GM20000 (cell line): Measurements from ENCODE around the gene RPL19.

ENCODE experiments used
- DNase-seq: peaks from one replicate; pipeline ENCODE4 v3.0.0; 2012; ENCODE audit warnings: low spot score
- TF ChIP-seq, protein P1 (sequence below): IDR thresholded peaks from 2 replicates; pipeline ENCODE4 v1.5.1; 2012; ENCODE audit warnings: mild to moderate bottlenecking, control low read depth; ENCODE audit errors: extremely low read depth, missing control alignments

Gene RPL19

DNA sequence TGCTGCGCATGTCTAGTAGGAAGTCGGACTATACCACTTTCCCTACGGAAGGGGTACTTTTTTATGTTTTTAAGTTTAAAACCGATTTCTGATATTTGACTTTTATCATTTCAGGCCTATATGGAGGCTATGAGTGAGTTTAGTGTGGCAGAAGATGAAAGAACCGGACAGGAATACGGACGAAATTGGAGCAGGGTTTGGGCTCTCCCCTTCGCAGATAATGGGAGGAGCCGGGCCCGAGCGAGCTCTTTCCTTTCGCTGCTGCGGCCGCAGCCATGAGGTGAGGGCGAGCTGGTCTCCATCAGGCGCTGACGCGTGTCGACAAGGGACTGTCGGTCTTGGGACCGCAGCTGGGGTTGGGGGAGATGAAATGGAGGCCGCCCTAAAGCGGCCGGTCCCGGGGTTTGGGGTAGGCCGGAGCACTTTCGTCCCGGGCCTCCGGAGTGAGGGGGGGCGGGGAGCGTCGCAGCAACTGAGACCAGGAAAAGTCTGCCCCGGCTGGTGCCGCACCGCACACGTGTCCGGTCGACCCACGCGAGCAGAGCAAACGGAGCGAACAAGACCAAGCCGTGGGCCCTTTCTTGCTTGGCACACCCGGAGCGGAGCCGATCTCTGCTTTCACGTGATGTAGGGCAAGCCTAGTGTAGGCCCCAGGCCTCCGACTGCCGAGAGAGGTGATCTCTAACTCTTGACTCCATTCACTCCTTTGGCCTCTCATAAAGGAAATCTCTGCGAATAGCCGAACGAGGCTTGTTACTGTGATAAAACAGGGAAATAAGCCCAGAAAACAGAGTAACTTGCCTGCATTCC lies at the start of gene RPL19:
Gene RPL19 (plus strand): TSS at position 214 of the 810 bp plus-strand sequence. CDS start 62 bp downstream, at position 276.
- DNase-seq = peak; percentile 90
- TF ChIP-seq, protein P1, sequence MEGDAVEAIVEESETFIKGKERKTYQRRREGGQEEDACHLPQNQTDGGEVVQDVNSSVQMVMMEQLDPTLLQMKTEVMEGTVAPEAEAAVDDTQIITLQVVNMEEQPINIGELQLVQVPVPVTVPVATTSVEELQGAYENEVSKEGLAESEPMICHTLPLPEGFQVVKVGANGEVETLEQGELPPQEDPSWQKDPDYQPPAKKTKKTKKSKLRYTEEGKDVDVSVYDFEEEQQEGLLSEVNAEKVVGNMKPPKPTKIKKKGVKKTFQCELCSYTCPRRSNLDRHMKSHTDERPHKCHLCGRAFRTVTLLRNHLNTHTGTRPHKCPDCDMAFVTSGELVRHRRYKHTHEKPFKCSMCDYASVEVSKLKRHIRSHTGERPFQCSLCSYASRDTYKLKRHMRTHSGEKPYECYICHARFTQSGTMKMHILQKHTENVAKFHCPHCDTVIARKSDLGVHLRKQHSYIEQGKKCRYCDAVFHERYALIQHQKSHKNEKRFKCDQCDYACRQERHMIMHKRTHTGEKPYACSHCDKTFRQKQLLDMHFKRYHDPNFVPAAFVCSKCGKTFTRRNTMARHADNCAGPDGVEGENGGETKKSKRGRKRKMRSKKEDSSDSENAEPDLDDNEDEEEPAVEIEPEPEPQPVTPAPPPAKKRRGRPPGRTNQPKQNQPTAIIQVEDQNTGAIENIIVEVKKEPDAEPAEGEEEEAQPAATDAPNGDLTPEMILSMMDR = no peak

DNA sequence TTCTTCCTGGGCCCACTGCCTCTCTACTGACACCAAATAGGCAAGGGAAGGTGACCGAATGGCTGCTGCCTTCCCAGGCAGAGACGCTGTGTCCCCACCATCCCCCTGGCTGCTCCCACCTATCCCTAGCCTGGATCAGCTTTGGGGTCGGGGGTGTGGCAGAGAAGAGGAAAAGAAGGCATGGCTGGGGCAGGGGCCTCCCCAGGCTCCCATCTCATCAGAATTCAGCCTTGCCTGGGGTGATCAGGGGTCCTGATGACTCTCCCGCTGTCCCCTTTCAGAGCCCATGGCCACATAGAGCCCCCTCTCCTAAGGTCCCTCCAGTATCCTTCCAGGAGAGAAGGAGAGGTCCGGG lies 49.3 kb upstream of the RPL19 start:
- TF ChIP-seq, protein P1 = no peak
- no peak for DNase-seq

DNA sequence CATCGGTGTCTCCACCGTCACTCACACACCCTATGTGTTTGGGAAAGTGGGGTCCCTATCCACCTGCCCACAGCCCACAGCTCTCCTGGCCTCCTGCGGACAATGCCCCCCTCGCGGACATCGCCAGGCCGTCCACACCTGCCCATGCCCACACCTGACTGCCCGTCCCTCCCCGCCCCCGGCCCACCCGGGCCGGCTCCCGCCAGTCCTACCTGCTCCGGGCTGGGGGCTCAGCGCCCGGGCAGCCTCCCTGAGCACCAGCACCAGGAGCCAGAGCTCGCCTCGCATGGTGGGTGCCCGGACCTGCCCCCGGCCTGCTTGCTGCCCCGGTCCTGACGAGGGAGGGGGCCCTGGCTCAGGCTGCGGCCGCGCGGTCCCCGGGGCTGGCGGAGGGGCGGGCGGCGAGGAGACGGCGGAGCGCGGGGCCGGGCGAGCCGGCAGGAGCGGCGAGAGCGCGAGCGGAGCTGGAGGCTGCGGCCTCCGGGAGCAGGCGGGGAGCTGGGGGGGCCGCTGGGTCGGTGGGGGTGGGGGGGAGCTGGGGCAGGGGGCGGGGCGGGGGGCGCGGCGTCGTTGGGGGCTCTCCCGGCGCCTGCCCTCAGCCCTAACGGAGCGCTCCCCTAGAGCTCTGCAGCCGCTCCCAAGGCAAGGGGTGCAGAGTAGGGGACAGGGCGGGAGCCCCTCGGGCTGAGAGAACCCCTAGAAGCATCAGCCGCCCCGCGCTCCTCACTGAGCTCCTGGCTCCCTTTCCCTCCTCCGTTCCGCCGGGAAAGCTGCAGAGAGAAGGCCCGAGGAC lies 48.7 kb upstream of the RPL19 start, which contains the start of gene PLXDC1:
Gene PLXDC1 (minus strand): TSS at position 488 of the 793 bp plus-strand sequence. CDS start 200 bp downstream, at position 288.
- TF ChIP-seq, protein P1 = no peak
- no peak for DNase-seq

DNA sequence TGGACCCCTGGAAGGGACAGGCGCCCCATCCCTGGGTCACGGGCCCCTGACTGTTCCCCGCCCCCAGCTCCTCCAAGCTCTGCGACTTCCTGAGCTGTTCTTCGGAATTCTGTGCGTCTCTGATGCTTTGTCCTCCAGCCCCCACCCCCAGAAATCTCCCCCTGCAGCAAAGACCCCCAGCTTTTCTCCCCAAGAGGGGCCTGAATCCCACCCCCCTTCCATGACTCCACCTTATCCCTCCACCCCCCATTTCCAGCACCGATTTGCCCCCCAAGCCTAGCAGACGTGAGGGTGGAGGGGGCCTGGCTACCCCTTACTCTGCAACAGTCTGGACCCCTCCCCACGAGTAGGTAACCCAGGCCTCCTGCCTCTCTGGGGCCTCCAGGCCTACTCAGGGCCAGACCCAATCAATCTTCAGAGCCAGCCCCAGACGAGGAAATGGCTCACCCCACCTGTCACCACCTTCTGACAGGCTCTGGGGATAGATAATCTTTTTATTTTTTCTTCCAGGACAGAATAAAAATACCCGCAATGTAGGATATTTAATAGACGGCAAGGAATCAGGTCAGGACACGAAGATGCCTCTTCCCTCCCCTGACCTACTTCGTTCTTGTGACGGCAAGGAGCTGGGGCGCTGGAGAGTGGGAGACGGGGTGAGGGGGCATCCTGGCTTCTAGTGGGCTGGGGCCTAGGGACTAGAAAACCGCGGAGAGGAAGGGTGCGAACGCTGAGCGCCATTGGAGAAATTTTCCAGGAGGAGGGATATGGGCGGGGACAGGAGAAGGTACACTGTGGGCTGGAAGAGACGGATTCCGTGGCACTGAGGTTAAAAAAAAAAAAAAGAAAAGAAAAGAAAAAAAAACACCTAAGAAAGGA lies 47.9 kb upstream of the RPL19 start:
- no peak for DNase-seq

DNA sequence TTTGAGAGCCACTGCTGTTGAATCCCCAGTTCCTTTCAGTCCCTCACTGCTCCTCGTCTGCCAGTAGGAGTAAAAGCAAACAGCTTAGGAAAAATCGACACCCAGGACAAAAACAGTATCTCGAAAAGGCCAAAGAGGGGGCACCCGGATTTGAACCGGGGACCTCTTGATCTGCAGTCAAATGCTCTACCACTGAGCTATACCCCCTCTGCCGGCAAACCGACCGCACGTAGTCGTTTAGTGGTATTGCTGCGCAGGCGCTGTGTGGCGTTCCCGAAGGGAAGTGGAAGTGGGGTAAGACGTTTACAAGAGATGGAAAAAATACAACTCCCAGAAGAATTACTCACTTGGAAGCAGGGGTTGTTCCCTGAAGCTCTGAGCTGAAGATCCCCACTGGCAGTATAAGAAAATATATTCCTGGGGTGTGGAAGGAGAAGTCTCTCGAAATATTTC lies 46.5 kb upstream of the RPL19 start:
- TF ChIP-seq, protein P1 = no peak
- peak; percentile 76 for DNase-seq

More for the DNA sequence above, 47.9 kb upstream of the RPL19 start:
- TF ChIP-seq, protein P1 = no peak

DNA sequence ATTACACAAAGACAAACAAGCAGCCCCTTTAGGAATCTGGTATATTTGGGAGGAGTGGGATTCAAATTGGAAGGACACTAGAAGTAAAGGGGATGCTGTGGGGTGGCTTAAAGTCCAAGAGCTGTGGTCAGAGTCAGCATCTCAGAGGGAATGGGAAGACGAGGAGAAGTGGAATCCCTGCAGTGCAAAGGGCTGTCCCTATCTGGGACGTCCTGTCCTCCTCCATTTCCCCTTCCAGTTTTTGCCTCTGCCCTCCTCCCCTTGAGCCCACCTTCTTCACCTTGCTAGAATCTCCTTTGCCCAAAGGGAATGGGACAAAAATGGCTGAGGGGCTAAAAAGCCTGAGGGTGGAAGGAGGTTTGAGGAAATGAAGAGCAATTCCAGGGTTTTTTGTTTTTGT lies 44.4 kb upstream of the RPL19 start:
- DNase-seq = no peak
- TF ChIP-seq, protein P1 = no peak
